Measurements from ENCODE around the gene ZNF57. TPM values are rescaled to one million over a fixed set of nuclear protein-coding genes. Genes with fewer than 3 reads are reported as not detected.

The ZNF57 gene
- 1.8 to 3.8 TPM (median 2.0 TPM) in 5 replicates for total RNA-seq (2022; extraction: Qiagen RNA extraction; ENCODE audit: low read depth)

DNA sequence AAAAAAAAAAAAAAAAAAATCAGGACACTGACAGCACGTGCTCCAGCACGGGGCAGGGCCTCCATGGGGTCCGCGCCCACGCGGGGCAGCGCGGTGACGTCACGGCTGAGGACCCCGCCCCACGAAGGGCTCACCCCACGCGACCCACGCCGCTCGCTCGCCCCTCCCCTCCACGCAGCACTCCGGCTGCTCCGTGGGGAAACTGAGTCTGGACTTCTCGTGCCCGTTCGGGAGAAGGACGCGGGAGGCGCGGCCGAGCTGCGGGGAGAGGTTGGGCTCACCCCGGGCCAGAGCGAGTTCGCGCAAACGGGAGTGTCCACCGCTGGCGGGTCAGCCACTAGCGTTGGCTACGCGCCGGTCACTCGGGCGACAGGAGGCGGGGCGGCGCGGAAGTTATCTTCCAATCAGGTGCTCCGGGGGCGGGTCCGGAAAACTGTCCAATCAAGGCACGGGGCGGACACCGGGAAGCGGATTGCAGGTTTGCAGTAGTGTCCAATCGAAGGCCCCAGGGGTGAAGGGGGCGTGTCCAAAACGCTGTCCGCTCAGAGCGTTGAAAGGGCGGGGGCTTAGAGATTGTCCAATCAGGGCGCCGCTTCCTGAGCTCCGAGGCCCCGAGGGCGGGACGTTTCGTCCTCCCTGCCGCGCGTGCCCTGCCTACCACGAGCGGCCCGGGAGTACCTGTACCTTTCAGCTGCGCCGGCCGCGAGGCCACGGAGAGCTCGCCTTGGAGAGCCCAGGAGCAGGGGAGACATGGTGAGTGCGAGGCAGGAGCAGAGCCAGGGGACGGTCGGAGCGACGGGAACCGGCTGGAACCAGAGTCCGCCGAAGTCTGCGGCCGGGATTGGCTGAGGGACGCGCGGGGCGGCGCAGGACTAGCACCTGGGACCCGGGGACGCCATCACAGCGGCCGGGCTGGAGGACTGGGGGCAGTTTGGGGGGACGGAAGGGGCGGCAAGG is at the start of gene ZNF57:
Gene ZNF57, plus strand, starts transcription at position 633 of the 957 bp plus-strand sequence. Its CDS starts 118 bp downstream, at position 751.

GRCh38 chr19:2867025-2867991 is 33.4 kb upstream of the ZNF57 start, which contains the start of gene ZNF556:
ZNF556 (plus strand) TSS chr19:2867335; CDS start chr19:2867422, 87 bp downstream.

DNA sequence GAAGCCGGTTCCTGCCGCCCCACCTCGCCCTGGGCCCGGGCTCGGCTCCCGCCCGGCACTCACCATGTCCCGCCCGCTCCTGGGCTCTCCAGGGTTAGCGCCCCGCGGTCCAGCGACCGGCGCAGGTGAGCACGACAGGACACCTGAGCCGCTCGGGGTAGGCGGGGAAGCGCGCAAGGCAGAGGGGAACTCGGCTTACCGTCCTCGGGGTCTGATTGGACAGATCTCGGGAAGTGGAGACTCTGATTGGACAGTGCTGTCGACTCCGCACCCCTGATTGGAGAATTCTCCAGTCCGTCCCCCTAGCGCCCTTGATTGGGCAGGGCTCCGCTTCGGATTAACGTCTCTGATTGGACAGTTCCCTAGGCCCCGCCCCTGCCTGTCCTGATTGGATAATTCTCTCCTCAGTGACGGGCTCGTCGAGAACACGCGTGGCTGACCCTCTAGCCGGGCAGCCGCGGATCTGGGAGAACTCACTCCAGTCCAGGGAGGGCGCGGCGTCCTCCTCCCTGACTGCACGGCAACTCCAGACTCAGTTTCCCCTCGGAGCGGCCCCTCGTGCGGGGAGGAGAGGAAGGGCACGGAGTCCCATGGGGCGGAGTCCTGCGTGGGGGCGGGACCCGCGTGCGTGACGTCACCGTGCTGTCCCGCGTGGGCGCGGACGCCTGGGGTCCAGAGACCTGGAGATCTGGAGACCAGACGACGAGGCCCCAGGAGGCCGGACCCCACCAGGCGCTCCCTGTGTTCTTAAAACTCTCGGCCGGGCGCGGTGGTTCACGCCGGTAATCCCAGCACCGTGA is 44.2 kb downstream of the ZNF57 start, which contains the start of gene ZNF77:
Gene ZNF77, minus strand, starts transcription at position 197 of the 800 bp plus-strand sequence. Its CDS starts 131 bp downstream, at position 66.

Other genes with a start within 250 kb of the ZNF57 start
- 0.04 to 0.12 TPM (median 0.06 TPM) in 5 replicates for gene GNG7, start 198.2 kb upstream of the ZNF57 start, total RNA-seq (2022; extraction: Qiagen RNA extraction; ENCODE audit: low read depth)
- gene DIRAS1, start 179.6 kb upstream of the ZNF57 start, total RNA-seq (2022; extraction: Qiagen RNA extraction; ENCODE audit: low read depth) = 3.2 to 5.1 TPM (median 4.2 TPM) in 5 replicates
- 22.2 to 31.0 TPM (median 30.5 TPM) in 5 replicates for gene SLC39A3, start 160.9 kb upstream of the ZNF57 start, total RNA-seq (2022; extraction: Qiagen RNA extraction; ENCODE audit: low read depth)
- gene SGTA, start 117.7 kb upstream of the ZNF57 start, total RNA-seq (2022; extraction: Qiagen RNA extraction; ENCODE audit: low read depth) = 47.4 to 82.3 TPM (median 75.3 TPM) in 5 replicates
- gene THOP1, start 115.4 kb upstream of the ZNF57 start, total RNA-seq (2022; extraction: Qiagen RNA extraction; ENCODE audit: low read depth) = 63.7 to 107 TPM (median 101 TPM) in 5 replicates
- gene ZNF554, start 81.1 kb upstream of the ZNF57 start, total RNA-seq (2022; extraction: Qiagen RNA extraction; ENCODE audit: low read depth) = 0.80 to 1.2 TPM (median 0.98 TPM) in 5 replicates
- 1.9 to 2.7 TPM (median 2.3 TPM) in 5 replicates for gene ZNF555, start 59.5 kb upstream of the ZNF57 start, total RNA-seq (2022; extraction: Qiagen RNA extraction; ENCODE audit: low read depth)
- gene ZNF556, start 33.6 kb upstream of the ZNF57 start, total RNA-seq (2022; extraction: Qiagen RNA extraction; ENCODE audit: low read depth) = 0.19 TPM in 1 of 5 replicates, not detected in the others
- gene ZNF77, start 44.0 kb downstream of the ZNF57 start, total RNA-seq (2022; extraction: Qiagen RNA extraction; ENCODE audit: low read depth) = 1.1 to 3.3 TPM (median 1.6 TPM) in 5 replicates
- gene TLE6, start 76.6 kb downstream of the ZNF57 start, total RNA-seq (2022; extraction: Qiagen RNA extraction; ENCODE audit: low read depth) = 3.2 to 6.9 TPM (median 4.4 TPM) in 5 replicates
- 2.7 to 3.0 TPM (median 2.8 TPM) in 5 replicates for gene TLE2, start 128.4 kb downstream of the ZNF57 start, total RNA-seq (2022; extraction: Qiagen RNA extraction; ENCODE audit: low read depth)
- 167 to 273 TPM (median 263 TPM) in 5 replicates for gene TLE5, start 161.6 kb downstream of the ZNF57 start, total RNA-seq (2022; extraction: Qiagen RNA extraction; ENCODE audit: low read depth)
- gene GNA11, start 193.4 kb downstream of the ZNF57 start, total RNA-seq (2022; extraction: Qiagen RNA extraction; ENCODE audit: low read depth) = 26.5 to 38.4 TPM (median 34.7 TPM) in 5 replicates
- 0.08 to 0.14 TPM in 2 of 5 replicates, not detected in the others for gene GNA15, start 235.1 kb downstream of the ZNF57 start, total RNA-seq (2022; extraction: Qiagen RNA extraction; ENCODE audit: low read depth)